ENCODE data around the gene LDLRAD4.
"Not testable (repeated sequence)": the region's sequence is repeated elsewhere in the genome, so short reads cannot be mapped to it uniquely, and the experiment has no call there.

Gene LDLRAD4

GRCh38 chr18:13253786-13254688, 35.5 kb downstream of the LDLRAD4 start:
- no peak for DNase-seq

- DNase-seq, result no peak
Observed at GRCh38 chr18:13254971-13255927, 36.7 kb downstream of the LDLRAD4 start.

GRCh38 chr18:13256444-13257305, 38.1 kb downstream of the LDLRAD4 start:
- DNase-seq, result no peak

- DNase-seq, result no peak
Observed at GRCh38 chr18:13257361-13257980, 38.9 kb downstream of the LDLRAD4 start.

- DNase-seq, result no peak
Observed at GRCh38 chr18:13258921-13259320, 40.4 kb downstream of the LDLRAD4 start.

- DNase-seq, result no peak
Observed at GRCh38 chr18:13259701-13260100, 41.1 kb downstream of the LDLRAD4 start.

- DNase-seq, result no peak
Observed at GRCh38 chr18:13260197-13260934, 41.8 kb downstream of the LDLRAD4 start.

- no peak for DNase-seq
Observed at GRCh38 chr18:13260935-13261640, 42.5 kb downstream of the LDLRAD4 start.

- no peak for DNase-seq
Observed at GRCh38 chr18:13261661-13262357, 43.2 kb downstream of the LDLRAD4 start.

GRCh38 chr18:13262358-13262680, 43.8 kb downstream of the LDLRAD4 start:
- DNase-seq, result not testable (repeated sequence)

- no peak for DNase-seq
Observed at GRCh38 chr18:13262839-13263691, 44.5 kb downstream of the LDLRAD4 start.

- no peak for DNase-seq
Observed at GRCh38 chr18:13264091-13265007, 45.8 kb downstream of the LDLRAD4 start.

GRCh38 chr18:13265008-13265910, 46.7 kb downstream of the LDLRAD4 start:
- no peak for DNase-seq

GRCh38 chr18:13265911-13266217, 47.3 kb downstream of the LDLRAD4 start:
- no peak for DNase-seq

GRCh38 chr18:13266218-13267100, 47.9 kb downstream of the LDLRAD4 start:
- DNase-seq, result no peak

GRCh38 chr18:13267431-13267873, 48.9 kb downstream of the LDLRAD4 start:
- DNase-seq, result no peak

All from effector CD4-positive, alpha-beta T cell (primary cell).